HUES48 (cell line): ENCODE data around the gene TUBB4B.

ENCODE experiments used
- H3K27ac ChIP-seq: one replicate; pipeline ENCODE4 v1.7.0; 2013; ENCODE audit warnings: low read depth, low read length, inconsistent platforms
- H3K27me3 ChIP-seq: 2 replicates; pipeline ENCODE4 v1.6.1; 2013; ENCODE audit warnings: mild to moderate bottlenecking, low read length; ENCODE audit not compliant: control insufficient read depth, insufficient read depth
- H3K36me3 ChIP-seq: 2 replicates; pipeline ENCODE4 v1.6.1; 2013; ENCODE audit warnings: low read length; ENCODE audit not compliant: control insufficient read depth, insufficient read depth
- H3K4me1 ChIP-seq: 2 replicates; pipeline ENCODE4 v1.6.1; 2013; ENCODE audit warnings: mild to moderate bottlenecking, low read length; ENCODE audit not compliant: control insufficient read depth, insufficient read depth
- H3K4me3 ChIP-seq: 2 replicates; pipeline ENCODE4 v1.5.1; 2013; ENCODE audit warnings: mild to moderate bottlenecking, low read depth, low read length
- H3K9ac ChIP-seq: 2 replicates; pipeline ENCODE4 v1.6.1; 2013; ENCODE audit warnings: mild to moderate bottlenecking, low read depth, low read length, moderate library complexity
- H3K9me3 ChIP-seq: 2 replicates; pipeline ENCODE4 v1.6.1; 2013; ENCODE audit warnings: low read length; ENCODE audit not compliant: control insufficient read depth, insufficient read depth

The TUBB4B gene

DNA sequence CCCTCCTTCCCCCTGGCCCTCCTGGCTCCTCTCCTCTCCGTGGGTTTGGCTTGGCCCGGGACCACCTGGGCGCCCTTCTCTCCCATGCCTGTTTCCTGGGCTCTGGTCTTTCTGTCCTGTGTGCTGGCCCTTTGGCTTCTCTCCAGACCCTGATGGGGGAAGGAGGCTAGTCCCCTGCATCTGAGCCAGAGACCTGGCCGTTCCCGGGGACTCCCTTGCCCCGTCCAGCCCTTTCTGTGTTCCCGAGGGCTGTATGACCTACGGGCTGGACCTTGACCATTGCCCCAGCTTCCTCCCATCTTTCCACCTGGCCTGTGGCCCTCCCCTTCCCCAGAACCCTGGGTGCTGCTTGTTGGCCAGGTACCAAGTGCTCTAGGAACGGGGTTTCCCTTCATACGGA is 22.4 kb downstream of the TUBB4B start:
- H3K4me1 ChIP-seq: no peaks in the 10 kb centered on the region
- H3K9ac ChIP-seq: no peak overlapping the region
- no peak overlapping the region for H3K4me3 ChIP-seq
- H3K36me3 ChIP-seq: peaks cover 59% of the 10 kb centered on the region
- no peaks in the 10 kb centered on the region for H3K9me3 ChIP-seq
- no peak overlapping the region for H3K27ac ChIP-seq
- no peaks in the 10 kb centered on the region for H3K27me3 ChIP-seq

DNA sequence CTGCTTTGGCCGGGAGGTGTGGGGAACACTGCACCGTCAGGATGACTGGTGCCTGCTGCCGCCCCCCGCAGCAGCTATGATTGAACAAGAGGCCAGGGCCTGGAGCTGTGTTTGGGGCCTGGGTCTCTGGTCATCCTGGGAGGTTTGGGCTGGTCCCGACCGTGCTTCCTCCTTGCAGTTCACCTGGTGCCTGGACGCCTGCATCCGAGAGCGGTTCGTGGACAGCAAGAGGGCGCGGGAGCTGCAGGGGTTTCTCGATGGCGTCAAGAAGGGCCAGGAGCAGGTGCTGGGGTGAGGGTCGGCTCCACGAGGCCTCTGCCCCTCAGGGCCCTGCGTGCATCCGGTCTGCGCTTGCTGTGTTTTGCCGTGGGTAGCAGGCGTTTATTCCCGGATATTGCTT is 23.0 kb downstream of the TUBB4B start:
- Histone ChIP-seq H3K9ac (no peak overlapping the region), H3K4me3 (no peak overlapping the region), H3K9me3 (no peaks in the 10 kb centered on the region), H3K36me3 (peaks cover 59% of the 10 kb centered on the region), H3K27me3 (no peaks in the 10 kb centered on the region), H3K27ac (no peak overlapping the region), H3K4me1 (no peaks in the 10 kb centered on the region)

DNA sequence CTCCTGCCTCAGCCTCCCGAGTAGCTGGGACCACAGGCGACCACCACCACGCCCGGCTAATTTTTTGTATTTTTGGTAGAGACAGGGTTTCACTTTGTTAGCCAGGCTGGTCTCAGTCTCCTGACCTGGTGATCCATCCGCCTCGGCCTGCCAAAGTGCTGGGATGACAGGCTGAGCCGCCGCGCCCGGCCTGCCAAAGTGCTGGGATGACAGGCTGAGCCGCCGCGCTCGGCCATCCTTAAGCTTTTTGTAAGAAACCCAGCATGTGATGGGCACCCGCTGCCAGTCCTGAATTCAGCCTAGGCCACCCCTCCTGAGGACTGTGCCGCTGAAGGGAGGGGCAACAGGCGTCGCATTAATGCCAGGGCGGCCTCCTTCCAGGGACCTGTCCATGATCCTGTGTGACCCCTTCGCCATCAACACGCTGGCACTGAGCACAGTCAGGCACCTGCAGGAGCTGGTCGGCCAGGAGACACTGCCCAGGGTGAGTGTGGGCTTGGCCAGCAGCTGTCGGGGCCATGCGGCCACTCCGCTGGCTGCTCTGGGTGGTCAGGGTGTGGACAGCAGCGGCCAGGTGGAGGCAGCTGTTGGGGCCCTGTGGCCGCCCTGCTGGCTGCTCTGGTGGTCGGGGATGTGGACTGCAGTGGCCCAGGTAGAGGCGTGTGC is 24.5 kb downstream of the TUBB4B start:
- no peak overlapping the region for H3K9ac ChIP-seq
- no peaks in the 10 kb centered on the region for H3K9me3 ChIP-seq
- H3K36me3 ChIP-seq: peaks cover 65% of the 10 kb centered on the region
- no peaks in the 10 kb centered on the region for H3K4me1 ChIP-seq
- no peaks in the 10 kb centered on the region for H3K27me3 ChIP-seq
- H3K27ac ChIP-seq: no peak overlapping the region
- no peak overlapping the region for H3K4me3 ChIP-seq

DNA sequence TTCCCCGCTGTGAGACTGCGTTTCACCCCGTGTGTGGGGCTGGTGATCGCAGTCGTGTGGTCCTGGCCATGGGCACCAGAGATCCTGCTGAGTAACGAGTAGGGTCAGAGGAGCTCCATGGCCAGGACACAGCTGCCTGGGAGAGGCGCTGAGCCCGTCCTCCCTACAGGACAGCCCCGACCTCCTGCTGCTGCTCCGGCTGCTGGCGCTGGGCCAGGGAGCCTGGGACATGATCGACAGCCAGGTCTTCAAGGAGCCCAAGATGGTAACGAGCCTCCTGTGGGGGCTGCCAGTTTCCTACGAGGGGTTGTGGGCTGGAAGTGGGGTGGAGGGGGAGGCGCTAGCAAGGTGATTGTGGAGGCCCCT is 25.1 kb downstream of the TUBB4B start:
- H3K4me1 ChIP-seq: no peaks in the 10 kb centered on the region
- H3K27ac ChIP-seq: no peak overlapping the region
- H3K4me3 ChIP-seq: no peak overlapping the region
- H3K9me3 ChIP-seq: no peaks in the 10 kb centered on the region
- H3K36me3 ChIP-seq: peaks cover 70% of the 10 kb centered on the region
- no peak overlapping the region for H3K9ac ChIP-seq
- H3K27me3 ChIP-seq: no peaks in the 10 kb centered on the region

DNA sequence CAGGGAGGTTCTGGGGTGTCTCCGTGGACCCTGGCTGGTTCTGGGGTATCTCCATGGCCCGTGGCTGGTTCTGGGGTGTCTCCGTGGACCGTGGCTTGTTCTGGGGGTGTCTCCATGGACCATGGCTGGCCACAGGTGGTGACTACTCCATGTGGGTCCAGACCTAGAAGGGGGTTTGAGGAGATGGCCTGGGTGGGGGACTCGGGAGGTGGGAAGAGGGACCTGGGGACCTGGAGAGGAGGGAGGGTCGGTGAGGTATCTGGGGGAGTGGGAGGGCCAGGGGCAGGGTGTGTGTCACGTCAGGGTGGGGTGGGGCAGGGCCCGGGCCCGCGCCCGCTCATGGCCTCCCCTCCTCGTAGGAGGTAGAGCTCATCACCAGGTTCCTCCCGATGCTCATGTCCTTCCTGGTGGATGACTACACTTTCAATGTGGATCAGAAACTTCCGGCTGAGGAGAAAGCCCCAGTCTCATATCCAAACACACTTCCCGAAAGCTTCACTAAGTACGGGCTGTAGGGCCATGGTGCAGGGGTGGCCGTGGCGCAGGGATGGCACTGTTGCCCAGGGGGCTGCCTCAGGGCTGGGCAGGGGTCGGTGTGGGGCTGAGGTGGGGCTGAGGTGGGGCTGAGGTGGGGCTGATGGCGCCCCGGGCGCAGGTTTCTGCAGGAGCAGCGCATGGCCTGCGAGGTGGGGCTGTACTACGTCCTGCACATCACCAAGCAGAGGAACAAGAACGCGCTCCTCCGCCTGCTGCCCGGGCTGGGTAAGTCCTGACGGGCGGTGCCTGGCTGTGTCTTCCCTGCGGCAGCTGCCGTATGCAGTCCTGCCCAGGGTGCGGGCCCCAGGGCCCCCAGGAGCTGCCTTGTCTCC is 25.7 kb downstream of the TUBB4B start:
- Histone ChIP-seq H3K4me1 (no peaks in the 10 kb centered on the region), H3K27me3 (no peaks in the 10 kb centered on the region), H3K9ac (no peak overlapping the region), H3K27ac (no peak overlapping the region), H3K36me3 (peaks cover 70% of the 10 kb centered on the region), H3K4me3 (no peak overlapping the region), H3K9me3 (no peaks in the 10 kb centered on the region)

DNA sequence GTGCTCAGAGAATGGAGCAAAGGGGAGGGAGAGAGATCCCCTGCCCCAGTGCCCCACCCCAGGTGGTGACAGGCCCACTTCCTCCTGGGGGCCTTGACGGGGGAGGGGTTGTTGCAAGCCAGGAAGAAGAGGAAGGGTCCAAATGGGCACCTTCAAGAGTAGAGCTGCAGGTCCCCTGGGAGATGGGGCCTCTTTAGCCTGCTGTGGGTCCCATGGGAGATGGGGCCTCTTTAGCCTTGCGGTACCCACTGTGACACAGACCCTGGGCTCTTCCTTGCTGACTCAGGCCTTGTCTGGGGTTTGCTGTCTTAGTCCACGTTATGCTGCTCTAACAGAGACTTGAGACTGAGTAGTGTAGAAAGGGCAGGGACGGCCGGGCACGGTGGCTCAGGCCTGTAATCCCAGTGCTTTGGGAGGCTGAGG is 26.9 kb downstream of the TUBB4B start:
- Histone ChIP-seq H3K27me3 (no peaks in the 10 kb centered on the region), H3K36me3 (peaks cover 76% of the 10 kb centered on the region), H3K4me3 (no peak overlapping the region), H3K9me3 (no peaks in the 10 kb centered on the region), H3K27ac (no peak overlapping the region), H3K4me1 (no peaks in the 10 kb centered on the region), H3K9ac (no peak overlapping the region)

DNA sequence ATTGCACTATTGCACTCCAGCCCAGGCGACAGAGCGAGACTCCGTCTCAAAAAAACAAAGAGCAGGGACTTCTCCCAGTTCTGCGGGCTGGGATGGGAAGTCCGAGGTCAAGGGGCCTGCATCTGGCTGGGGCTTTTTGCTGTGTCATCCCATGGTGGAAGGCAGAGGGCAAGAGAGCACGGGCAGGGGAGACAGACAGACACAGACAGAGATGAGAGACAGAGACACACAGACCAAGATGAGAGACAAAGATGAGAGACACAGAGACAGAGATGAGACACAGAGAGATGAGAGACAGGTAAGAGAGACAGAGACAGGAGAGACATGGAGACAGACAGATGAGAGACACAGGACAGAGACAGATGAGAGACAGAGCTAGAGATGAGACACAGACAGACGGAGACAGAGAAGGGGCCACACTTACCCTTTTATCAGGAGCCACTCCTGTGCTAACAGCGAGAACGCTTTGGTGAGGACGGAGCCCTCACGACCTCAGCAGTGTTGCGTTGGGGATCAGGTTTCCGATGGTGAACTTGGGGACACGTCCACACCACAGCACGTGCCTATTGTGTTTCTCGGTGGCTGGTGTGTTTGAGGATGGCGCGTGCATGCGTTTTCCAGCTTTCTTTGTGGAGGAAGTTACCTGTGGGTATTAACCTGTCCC is 27.6 kb downstream of the TUBB4B start:
- H3K4me3 ChIP-seq: no peak overlapping the region
- H3K36me3 ChIP-seq: peaks cover 76% of the 10 kb centered on the region
- no peak overlapping the region for H3K27ac ChIP-seq
- H3K9me3 ChIP-seq: no peaks in the 10 kb centered on the region
- no peak overlapping the region for H3K9ac ChIP-seq
- no peaks in the 10 kb centered on the region for H3K27me3 ChIP-seq
- no peaks in the 10 kb centered on the region for H3K4me1 ChIP-seq

DNA sequence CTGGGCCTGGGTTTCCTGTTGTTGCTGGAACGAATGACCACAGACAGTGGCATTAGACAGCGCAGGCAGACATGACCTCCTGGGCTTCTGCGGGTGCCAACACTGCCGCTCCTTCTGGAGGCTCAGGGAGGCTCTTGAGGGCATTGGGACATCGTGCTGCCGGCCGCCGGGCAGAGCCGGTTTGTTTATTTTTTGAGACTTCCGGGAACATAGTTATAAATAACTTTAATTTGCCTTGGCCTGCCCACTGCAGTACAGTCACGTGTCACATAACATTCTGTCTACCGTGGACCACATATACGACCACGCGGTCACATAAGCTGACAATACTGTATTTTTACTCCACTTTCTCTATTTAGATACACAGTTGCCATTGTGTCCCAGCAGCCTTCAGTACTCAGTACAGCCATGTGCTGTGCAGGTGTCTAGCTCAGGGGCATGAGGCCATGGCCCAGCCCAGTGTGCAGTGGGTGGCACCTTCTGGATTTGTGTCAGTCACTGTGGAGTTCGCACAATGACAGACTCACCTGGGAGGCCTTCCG is 28.2 kb downstream of the TUBB4B start:
- H3K4me3 ChIP-seq: no peak overlapping the region
- H3K9ac ChIP-seq: no peak overlapping the region
- H3K27me3 ChIP-seq: no peaks in the 10 kb centered on the region
- H3K27ac ChIP-seq: no peak overlapping the region
- H3K4me1 ChIP-seq: no peaks in the 10 kb centered on the region
- peaks cover 69% of the 10 kb centered on the region for H3K36me3 ChIP-seq
- H3K9me3 ChIP-seq: no peaks in the 10 kb centered on the region

DNA sequence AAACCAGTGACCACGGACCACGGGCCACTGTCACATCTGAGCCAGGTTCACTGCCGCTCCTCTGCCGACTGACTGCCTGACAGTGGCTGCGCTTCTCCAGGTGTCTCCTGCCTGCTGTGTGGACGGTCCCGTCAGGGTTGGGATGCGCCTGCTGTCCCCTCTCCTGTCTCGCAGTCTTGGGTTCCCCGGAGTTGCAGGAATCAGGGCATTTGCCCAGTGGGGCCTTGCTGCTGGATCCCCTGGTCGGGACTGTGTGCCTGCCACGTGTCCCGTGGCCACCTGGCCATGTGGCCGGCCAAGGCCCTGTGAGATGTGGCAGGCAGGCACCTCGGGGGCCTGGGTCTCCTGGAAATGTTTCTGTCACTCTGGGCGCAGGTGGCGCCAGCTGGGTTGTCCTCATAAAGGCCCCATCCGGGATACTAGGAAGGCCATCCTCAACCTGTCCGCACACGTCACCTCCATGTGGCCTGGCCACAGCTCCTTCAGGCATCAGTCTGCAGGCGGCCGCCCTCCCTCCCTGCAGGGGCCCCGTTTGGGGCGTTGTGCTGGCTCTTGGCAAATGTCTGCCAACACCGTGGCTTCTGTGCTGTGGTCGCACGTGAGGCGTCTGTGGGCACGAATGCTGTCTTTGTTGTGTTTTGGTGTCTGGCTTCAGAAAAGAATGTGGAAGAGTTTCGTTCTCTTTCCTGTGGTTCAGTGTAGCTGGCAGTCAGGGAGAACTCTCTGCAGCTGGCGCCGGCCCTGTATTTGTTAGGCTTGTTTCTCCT is 30.0 kb downstream of the TUBB4B start:
- Histone ChIP-seq H3K27me3 (no peaks in the 10 kb centered on the region), H3K4me1 (peaks cover 2% of the 10 kb centered on the region; the same call in 1 of the 2 replicates), H3K4me3 (no peak overlapping the region), H3K27ac (no peak overlapping the region), H3K9ac (no peak overlapping the region), H3K9me3 (no peaks in the 10 kb centered on the region), H3K36me3 (peaks cover 54% of the 10 kb centered on the region)

DNA sequence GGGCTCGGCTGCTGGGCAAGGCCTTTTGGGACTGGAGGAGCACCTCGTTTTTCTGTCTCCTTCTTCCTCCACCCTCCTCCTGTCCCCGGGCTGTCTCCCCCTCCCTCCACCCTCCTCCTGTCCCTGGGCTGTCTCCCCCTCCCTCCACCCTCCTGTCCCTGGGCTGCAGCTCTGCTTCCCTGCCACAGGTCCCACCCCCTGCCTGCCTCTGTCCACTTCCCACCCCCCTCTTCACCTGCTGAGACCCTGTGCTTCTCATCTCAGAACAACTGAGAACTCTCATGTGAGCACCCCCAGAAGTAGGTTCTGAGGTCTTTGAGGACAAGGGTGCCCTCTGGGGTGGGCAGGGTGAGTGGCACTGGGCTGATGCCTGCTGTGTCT is 30.6 kb downstream of the TUBB4B start:
- Histone ChIP-seq H3K36me3 (peaks cover 50% of the 10 kb centered on the region), H3K27ac (no peak overlapping the region), H3K9me3 (no peaks in the 10 kb centered on the region), H3K4me3 (no peak overlapping the region), H3K27me3 (no peaks in the 10 kb centered on the region), H3K9ac (no peak overlapping the region), H3K4me1 (peaks cover 7% of the 10 kb centered on the region; the same call in 1 of the 2 replicates)
